Measurements from ENCODE around the gene CATSPER4. TPM values are rescaled to one million over a fixed set of nuclear protein-coding genes. Genes with fewer than 3 reads are reported as not detected.

The CATSPER4 gene
- total RNA-seq, 1 experiment from 2014 or later, result 0.35 TPM

- TF ChIP-seq SMAD3 (CRISPR knock-in tag; IDR thresholded peaks at IDR 0.05; ENCODE audit: borderline replicate concordance) (no peak), FOXK1 (CRISPR knock-in tag; IDR thresholded peaks at IDR 0.05) (no peak)
Observed at GRCh38 chr1:26213335-26213905, 23.0 kb downstream of the CATSPER4 start (continued).

DNA sequence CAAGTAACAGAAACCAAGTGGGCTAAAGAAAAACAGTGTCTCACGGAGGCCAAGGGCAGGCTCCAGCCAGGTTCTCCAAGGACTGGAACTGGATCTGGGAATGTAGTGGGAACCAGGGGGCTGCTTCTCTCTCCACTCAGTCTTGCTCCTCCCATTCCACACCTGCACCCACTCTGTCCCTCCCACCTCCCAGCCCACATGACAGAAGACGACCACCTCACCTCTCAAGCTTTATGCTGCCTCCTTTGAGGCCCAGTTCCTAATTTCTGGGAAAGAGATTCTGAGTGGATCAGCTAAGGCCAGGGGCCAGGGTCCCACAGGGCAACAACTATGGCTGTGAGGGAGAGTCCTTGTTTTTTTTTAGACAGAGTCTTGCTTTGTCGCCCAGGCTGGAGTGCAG lies 24.8 kb downstream of the CATSPER4 start:
- Mint-ChIP-seq H3K4me1 (peaks cover 3% of the 10 kb centered on the region), H3K36me3 (no peaks in the 10 kb centered on the region), H3K27ac (no peak overlapping the region), H3K4me3 (no peak overlapping the region), H3K9me3 (no peaks in the 10 kb centered on the region), H3K27me3 (ENCODE audit: low read depth) (no peaks in the 10 kb centered on the region)
- TF ChIP-seq ZNF138 (CRISPR knock-in tag; conservative IDR thresholded peaks at IDR 0.05), result no peak
- no peak for TF ChIP-seq TP53 (CRISPR knock-in tag; IDR thresholded peaks at IDR 0.05)
- no peak for TF ChIP-seq RORB (CRISPR knock-in tag; IDR thresholded peaks at IDR 0.05)
- TF ChIP-seq ZNF532 (CRISPR knock-in tag; IDR thresholded peaks at IDR 0.05; ENCODE audit: borderline replicate concordance), result no peak
- no peak for TF ChIP-seq GTF2I (CRISPR knock-in tag; conservative IDR thresholded peaks at IDR 0.05)
- no peak for TF ChIP-seq TEAD4 (CRISPR knock-in tag; IDR thresholded peaks at IDR 0.05)
- TF ChIP-seq SP1 (CRISPR knock-in tag; conservative IDR thresholded peaks at IDR 0.05), result no peak
- TF ChIP-seq NR2C2 (CRISPR knock-in tag; IDR thresholded peaks at IDR 0.05), result no peak
- TF ChIP-seq, protein P1, sequence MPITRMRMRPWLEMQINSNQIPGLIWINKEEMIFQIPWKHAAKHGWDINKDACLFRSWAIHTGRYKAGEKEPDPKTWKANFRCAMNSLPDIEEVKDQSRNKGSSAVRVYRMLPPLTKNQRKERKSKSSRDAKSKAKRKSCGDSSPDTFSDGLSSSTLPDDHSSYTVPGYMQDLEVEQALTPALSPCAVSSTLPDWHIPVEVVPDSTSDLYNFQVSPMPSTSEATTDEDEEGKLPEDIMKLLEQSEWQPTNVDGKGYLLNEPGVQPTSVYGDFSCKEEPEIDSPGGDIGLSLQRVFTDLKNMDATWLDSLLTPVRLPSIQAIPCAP (CRISPR knock-in tag; IDR thresholded peaks at IDR 0.05), result no peak
- TF ChIP-seq ZNF281 (CRISPR knock-in tag; IDR thresholded peaks at IDR 0.05), result no peak
- no peak for TF ChIP-seq ATF1 (CRISPR knock-in tag; IDR thresholded peaks at IDR 0.05)
- TF ChIP-seq, protein P2, sequence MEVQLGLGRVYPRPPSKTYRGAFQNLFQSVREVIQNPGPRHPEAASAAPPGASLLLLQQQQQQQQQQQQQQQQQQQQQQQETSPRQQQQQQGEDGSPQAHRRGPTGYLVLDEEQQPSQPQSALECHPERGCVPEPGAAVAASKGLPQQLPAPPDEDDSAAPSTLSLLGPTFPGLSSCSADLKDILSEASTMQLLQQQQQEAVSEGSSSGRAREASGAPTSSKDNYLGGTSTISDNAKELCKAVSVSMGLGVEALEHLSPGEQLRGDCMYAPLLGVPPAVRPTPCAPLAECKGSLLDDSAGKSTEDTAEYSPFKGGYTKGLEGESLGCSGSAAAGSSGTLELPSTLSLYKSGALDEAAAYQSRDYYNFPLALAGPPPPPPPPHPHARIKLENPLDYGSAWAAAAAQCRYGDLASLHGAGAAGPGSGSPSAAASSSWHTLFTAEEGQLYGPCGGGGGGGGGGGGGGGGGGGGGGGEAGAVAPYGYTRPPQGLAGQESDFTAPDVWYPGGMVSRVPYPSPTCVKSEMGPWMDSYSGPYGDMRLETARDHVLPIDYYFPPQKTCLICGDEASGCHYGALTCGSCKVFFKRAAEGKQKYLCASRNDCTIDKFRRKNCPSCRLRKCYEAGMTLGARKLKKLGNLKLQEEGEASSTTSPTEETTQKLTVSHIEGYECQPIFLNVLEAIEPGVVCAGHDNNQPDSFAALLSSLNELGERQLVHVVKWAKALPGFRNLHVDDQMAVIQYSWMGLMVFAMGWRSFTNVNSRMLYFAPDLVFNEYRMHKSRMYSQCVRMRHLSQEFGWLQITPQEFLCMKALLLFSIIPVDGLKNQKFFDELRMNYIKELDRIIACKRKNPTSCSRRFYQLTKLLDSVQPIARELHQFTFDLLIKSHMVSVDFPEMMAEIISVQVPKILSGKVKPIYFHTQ (CRISPR knock-in tag; IDR thresholded peaks at IDR 0.05), result no peak
- POLR2A ChIA-PET, result interaction anchor here (1.0 kb wide), 1 partner anchor 10 kb away, joined by 3 read pairs; no protein-coding TSS in a partner anchor
- CTCF ChIA-PET, result interaction anchor here (0.7 to 2.2 kb wide), 2 partner anchors 19 to 25 kb away, joined by 4 to 11 read pairs; partner anchors contain the start of genes CATSPER4 and CEP85
- DNase-seq (ENCODE audit: low spot score), result no peak
- no peak for ATAC-seq
